K562 (cell line): ENCODE data around the gene PSMD9. TPM values are rescaled to one million over a fixed set of nuclear protein-coding genes. Genes with fewer than 3 reads are reported as not detected.

Experiments
- CBFB ChIP-seq: sonication (generic); formaldehyde crosslinking; IDR thresholded peaks from 2 replicates; pipeline ENCODE4 v1.4.0; 2020; ENCODE audit warnings: mild to moderate bottlenecking, missing genetic modification reagents
- CCNT2 ChIP-seq: IDR thresholded peaks from 2 replicates; pipeline ENCODE4 v1.6.1; 2011; ENCODE audit warnings: borderline replicate concordance, low read depth, mild to moderate bottlenecking, moderate library complexity, mixed read lengths, low read length; ENCODE audit not compliant: insufficient read length; ENCODE audit errors: extremely low read depth
- CHD1 ChIP-seq: fragments of 200-600 bp; sonication (generic); IDR thresholded peaks from one replicate; pipeline ENCODE4 v1.6.1; 2012; ENCODE audit warnings: mild to moderate bottlenecking, moderate library complexity, low read length, inconsistent platforms
- IRF2 ChIP-seq: sonication (generic); formaldehyde crosslinking; IDR thresholded peaks from 2 replicates; pipeline ENCODE4 v1.8.1; 2022; ENCODE audit warnings: mild to moderate bottlenecking, missing genetic modification reagents
- YY1 ChIP-seq, 3 experiments: IDR thresholded peaks; 2 replicates each; pipeline ENCODE4 v1.6.1; 2011; ENCODE audit warnings: low read length in 2 of 3, mild to moderate bottlenecking in 2 of 3, moderate library complexity in 2 of 3, borderline replicate concordance in 1 of 3, control low read depth in 1 of 3, low read depth in 1 of 3; ENCODE audit not compliant: insufficient read depth in 3 of 3, insufficient replicate concordance in 2 of 3, control insufficient read depth in 1 of 3, insufficient read length in 1 of 3; ENCODE audit errors: extremely low read depth in 1 of 3
- ZNF24 ChIP-seq: fragments of 450-650 bp; IDR thresholded peaks from 2 replicates; pipeline ENCODE4 v1.6.1; 2016
- polyA plus RNA-seq, 8 experiments: library from polyadenylated mRNA; depleted of rRNA in 4 of 8; stranded (reverse) in 5 of 8; unstranded in 3 of 8; fragments of >200 nt; fragmentation: Nextera tagmentation in 2 of 8; fragmentation: Illumina TruSeq in 1 of 8; extraction: Ambion mirVana in 2 of 8; extraction: Trizol in 1 of 8; gene quantifications; 2 replicates each; pipeline versions ENCODE4 v1.2.1 to v1.2.3, GENCODE V29; 2011 to 2014; ENCODE audit warnings: inconsistent platforms in 1 of 8, missing spikeins in 1 of 8
- total RNA-seq, 7 experiments: library from RNA; depleted of rRNA in 6 of 7; stranded (reverse); fragments of >200 nt in 6 of 7; fragmentation: Illumina TruSeq in 2 of 7; extraction: Trizol in 2 of 7; gene quantifications; 2 replicates each; pipeline versions ENCODE4 v1.2.1 to v1.2.3, GENCODE V29; 2011 to 2021; ENCODE audit warnings: low replicate concordance in 1 of 7
- TF ChIP-seq, protein P1 (sequence below): IDR thresholded peaks from 3 replicates; pipeline ENCODE4 v1.6.1; 2011; ENCODE audit warnings: borderline replicate concordance, mild to moderate bottlenecking, moderate library complexity; ENCODE audit not compliant: insufficient read length; ENCODE audit errors: extremely low read depth
- TF ChIP-seq, protein P2 (sequence below): fragments of 200-400 bp; formaldehyde crosslinking; IDR thresholded peaks from 2 replicates; pipeline ENCODE4 v1.6.1; 2017; ENCODE audit warnings: mild to moderate bottlenecking, low read depth, low read length, moderate library complexity
- TF ChIP-seq, protein P3 (sequence below): sonication (generic); IDR thresholded peaks from 2 replicates; pipeline ENCODE4 v1.6.1; 2016
- TF ChIP-seq, protein P4 (sequence below): fragments of 450-650 bp; conservative IDR thresholded peaks from 2 replicates; pipeline ENCODE4 v1.6.1; 2016; ENCODE audit warnings: missing genetic modification characterization, low read depth, mild to moderate bottlenecking, control low read depth, missing compliant biosample characterization

The PSMD9 gene
- total and polyA plus RNA-seq, 9 of the 15 experiments (the other 6 are each of a cell fraction or from before 2014, with no cell fraction given), result 12.2 to 143 (median 61.3) TPM

DNA sequence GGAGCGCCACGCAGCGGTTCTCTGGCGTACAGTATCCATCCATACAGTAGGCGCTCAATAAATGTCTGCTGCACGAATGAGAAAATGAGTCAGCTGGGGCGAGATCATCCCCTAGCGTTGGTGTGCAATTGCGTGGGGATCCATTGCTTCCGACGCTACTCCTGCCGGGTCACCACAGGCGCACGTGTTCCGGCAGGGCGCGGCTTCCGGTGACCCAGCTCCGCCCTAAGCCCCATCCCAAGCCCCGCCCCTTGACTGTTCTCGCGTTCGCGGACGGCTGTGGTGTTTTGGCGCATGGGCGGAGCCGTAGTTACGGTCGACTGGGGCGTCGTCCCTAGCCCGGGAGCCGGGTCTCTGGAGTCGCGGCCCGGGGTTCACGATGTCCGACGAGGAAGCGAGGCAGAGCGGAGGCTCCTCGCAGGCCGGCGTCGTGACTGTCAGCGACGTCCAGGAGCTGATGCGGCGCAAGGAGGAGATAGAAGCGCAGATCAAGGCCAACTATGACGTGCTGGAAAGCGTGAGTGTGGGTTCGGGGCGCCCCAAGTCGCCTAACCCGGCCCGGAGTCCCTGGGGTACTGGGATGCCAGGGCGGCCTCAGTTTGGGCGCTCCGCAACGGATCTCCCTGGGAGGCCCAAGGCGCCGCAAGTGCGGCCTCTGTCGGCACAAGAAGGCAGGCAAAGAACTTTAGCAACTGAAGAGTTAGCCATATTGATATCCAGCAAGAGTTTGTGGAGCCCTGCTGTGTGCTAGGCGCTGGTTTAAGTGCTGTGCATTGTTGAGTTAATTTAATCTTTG is at the start of gene PSMD9 (continued):
- TF ChIP-seq CCNT2, result peak; percentile 93
- no peak for TF ChIP-seq IRF2 (CRISPR knock-in tag)
- TF ChIP-seq ZNF24, result 0 out of 2 replicates have a peak, but pooled peaks have one; percentile 12
- TF ChIP-seq, protein P1, sequence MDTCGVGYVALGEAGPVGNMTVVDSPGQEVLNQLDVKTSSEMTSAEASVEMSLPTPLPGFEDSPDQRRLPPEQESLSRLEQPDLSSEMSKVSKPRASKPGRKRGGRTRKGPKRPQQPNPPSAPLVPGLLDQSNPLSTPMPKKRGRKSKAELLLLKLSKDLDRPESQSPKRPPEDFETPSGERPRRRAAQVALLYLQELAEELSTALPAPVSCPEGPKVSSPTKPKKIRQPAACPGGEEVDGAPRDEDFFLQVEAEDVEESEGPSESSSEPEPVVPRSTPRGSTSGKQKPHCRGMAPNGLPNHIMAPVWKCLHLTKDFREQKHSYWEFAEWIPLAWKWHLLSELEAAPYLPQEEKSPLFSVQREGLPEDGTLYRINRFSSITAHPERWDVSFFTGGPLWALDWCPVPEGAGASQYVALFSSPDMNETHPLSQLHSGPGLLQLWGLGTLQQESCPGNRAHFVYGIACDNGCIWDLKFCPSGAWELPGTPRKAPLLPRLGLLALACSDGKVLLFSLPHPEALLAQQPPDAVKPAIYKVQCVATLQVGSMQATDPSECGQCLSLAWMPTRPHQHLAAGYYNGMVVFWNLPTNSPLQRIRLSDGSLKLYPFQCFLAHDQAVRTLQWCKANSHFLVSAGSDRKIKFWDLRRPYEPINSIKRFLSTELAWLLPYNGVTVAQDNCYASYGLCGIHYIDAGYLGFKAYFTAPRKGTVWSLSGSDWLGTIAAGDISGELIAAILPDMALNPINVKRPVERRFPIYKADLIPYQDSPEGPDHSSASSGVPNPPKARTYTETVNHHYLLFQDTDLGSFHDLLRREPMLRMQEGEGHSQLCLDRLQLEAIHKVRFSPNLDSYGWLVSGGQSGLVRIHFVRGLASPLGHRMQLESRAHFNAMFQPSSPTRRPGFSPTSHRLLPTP, result no peak
- no peak for TF ChIP-seq CHD1
- TF ChIP-seq, protein P2, sequence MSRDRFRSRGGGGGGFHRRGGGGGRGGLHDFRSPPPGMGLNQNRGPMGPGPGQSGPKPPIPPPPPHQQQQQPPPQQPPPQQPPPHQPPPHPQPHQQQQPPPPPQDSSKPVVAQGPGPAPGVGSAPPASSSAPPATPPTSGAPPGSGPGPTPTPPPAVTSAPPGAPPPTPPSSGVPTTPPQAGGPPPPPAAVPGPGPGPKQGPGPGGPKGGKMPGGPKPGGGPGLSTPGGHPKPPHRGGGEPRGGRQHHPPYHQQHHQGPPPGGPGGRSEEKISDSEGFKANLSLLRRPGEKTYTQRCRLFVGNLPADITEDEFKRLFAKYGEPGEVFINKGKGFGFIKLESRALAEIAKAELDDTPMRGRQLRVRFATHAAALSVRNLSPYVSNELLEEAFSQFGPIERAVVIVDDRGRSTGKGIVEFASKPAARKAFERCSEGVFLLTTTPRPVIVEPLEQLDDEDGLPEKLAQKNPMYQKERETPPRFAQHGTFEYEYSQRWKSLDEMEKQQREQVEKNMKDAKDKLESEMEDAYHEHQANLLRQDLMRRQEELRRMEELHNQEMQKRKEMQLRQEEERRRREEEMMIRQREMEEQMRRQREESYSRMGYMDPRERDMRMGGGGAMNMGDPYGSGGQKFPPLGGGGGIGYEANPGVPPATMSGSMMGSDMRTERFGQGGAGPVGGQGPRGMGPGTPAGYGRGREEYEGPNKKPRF, result no peak
- TF ChIP-seq, protein P3, sequence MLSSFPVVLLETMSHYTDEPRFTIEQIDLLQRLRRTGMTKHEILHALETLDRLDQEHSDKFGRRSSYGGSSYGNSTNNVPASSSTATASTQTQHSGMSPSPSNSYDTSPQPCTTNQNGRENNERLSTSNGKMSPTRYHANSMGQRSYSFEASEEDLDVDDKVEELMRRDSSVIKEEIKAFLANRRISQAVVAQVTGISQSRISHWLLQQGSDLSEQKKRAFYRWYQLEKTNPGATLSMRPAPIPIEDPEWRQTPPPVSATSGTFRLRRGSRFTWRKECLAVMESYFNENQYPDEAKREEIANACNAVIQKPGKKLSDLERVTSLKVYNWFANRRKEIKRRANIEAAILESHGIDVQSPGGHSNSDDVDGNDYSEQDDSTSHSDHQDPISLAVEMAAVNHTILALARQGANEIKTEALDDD, result no peak; the same call in 1 of the 2 replicates
- TF ChIP-seq CBFB, result peak; percentile 87; the same call in 1 of the 2 replicates
- TF ChIP-seq, protein P4, sequence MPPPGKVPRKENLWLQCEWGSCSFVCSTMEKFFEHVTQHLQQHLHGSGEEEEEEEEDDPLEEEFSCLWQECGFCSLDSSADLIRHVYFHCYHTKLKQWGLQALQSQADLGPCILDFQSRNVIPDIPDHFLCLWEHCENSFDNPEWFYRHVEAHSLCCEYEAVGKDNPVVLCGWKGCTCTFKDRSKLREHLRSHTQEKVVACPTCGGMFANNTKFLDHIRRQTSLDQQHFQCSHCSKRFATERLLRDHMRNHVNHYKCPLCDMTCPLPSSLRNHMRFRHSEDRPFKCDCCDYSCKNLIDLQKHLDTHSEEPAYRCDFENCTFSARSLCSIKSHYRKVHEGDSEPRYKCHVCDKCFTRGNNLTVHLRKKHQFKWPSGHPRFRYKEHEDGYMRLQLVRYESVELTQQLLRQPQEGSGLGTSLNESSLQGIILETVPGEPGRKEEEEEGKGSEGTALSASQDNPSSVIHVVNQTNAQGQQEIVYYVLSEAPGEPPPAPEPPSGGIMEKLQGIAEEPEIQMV (tag), result no peak
- peak in 2 of 3 experiments; percentile 62 to 70 for TF ChIP-seq YY1 (IDR thresholded peaks at IDR 0.05; ENCODE audit: borderline replicate concordance in 1 of 3, control insufficient read depth in 1 of 3, extremely low read depth in 1 of 3, insufficient read depth in 3 of 3, insufficient read length in 1 of 3, insufficient replicate concordance in 2 of 3, low read depth in 1 of 3, low read length in 2 of 3)
